ENCODE data around the gene CADPS.

Gene CADPS

DNA sequence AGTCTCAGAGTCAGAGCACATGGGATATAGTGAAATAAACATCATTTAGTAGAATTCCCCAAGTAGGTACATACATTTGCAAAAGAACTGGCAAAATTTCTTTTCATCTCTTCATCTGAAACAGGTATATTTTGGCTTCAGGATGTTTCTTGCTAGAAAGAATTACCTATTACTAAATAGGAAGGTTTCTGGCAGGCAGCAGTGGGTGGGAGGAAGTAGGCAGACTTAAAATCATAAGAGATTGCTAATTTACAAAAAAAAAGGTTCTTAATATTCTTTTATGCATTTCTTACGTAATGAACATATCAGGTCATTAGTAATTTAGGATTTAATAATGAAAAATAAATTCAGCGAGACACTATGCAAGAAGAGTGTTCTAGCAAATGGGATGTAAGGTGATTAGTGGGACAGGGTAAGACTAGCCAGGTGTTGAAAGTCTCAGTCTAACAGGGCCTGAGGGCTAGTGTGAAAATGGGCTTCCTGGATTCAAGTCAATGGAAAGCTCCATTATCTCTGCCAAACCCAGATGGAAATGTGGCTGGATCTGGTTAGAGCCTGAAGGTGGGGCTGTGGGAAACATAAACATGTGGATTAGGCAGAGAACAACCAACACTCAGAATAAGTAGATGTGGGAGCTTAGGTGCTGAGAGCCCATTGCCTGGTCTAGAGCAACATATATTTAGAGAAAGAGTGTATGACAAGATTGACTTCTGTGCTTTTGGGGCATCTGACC, 374.5 kb downstream of the CADPS start:
- no peak for DNase-seq

DNA sequence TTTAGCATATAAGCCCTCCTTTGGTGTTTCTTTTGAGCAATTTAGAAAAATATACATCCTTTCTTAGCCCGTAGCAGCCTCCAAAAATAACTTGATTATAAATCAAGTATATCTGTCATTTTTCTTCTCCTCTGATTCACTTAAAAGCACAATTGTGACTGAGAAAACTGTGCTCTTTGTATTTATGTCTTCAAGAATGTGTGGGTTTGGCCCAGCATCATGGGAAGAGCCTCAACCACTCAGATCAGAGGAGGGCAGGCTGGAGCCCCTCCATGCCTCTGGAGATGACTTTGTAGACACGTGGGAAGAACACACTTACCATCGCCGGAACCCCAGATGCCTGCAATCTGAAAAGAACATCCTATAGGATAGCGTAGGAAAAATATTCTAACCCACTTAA, 378.1 kb downstream of the CADPS start:
- DNase-seq: no peak

GRCh38 chr3:62496503-62496902, 378.7 kb downstream of the CADPS start:
- DNase-seq: no peak

DNA sequence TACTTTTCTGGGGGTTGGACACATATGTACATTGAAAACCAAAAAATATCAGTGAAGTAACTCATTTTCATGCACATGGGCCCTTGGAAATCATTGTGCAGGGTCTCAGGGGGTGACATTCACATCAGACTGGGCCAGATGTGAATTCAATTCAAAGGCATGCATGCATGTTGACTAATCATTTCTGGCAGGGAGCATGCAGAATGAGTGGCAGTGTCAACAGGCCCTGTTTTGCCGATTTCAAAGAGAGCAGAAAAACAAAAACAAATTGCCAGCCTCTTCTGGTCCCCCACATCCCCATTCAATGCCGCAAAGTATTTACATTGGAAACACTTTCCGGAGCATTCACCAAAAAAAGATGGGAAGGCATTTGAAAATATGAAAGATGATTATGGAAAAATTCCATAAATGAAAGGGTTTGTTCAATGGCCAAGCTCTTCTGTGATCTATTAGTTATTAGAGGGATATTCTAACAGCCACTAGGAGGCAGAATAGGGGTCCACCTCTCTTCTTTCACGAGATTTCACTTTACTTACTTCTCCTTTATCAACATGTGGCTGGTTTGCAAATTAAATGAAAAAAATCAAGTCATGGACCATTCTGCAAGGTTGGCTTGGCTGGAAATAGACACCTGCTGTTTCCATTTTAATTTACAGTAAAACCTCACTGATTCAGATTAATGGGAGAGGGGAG, 382.0 kb downstream of the CADPS start:
- DNase-seq: no peak

GRCh38 chr3:62482961-62483360, 392.3 kb downstream of the CADPS start:
- no peak for DNase-seq

GRCh38 chr3:62481962-62482361, 393.3 kb downstream of the CADPS start:
- no peak for DNase-seq

DNA sequence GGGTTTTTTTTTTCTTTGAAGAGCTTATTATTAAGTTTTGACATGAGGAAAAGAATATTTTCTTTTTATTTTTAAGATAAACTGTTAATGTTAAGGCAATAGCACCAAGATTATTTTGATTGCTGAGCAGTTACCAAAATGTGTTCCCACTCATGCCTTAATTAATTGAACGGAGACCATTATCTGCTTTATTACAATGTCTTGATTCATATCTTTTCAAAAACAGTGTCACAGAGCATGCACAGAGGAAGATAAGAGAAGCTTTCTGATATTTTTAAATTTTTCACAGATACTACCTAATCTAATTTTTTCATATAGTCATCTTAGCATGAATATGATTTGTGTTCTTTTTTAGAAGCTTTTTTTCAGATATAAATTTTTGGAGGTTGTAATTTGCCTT, 395.2 kb downstream of the CADPS start:
- DNase-seq: no peak

DNA sequence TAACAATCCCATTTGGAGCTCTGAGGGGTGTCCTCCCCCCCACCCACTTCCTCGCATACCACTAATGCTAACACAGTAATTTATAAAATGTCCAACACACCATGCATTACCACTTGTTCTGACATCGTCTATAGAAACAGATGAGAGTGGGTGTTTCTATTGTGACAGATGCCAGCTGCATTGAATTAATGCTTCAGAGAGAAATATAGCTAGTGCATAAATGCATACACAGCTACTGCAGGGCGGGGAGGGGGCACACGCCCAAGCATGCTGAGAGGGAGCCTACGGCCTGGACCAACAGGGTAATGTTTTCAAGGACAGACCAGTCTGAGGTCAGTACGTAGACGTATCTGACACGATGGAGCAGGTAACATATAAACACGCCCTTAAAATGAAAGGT, 395.9 kb downstream of the CADPS start:
- no peak for DNase-seq

GRCh38 chr3:62475306-62475705, 399.9 kb downstream of the CADPS start:
- DNase-seq: no peak

DNA sequence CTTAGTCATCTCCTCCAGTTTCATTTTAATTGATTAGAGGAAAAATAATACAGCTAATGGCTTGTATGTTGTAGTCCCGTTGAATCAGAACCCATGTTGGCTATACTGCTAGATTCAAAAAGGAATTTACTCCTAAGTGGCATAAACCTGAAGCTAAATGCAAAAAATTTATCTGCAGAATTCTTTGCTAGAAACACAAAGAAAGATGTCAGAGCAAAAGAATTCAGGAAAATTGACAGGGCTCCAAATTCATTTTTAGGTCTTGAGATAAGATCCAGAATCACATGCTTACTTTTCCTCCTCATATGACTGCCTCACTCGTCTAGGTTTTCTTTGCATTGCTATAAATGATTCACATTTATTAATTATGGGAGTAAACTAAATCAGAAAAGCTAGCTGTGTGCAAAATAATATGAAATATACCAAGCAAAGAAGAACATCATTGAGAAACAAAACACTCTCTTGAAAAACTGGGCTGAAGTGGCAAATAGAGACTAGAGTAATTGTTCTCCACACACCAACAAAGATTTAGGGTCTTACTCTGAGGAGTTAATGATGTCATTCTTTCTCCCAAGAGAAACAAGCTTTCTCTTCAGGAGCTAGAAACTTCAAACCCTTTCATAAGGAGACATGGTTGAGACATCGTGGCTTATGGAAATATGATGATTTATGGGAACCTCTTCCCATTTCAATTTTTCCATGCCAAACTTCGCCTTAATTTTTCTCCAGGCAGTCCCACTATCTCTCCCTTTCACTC, 407.1 kb downstream of the CADPS start:
- DNase-seq: peak; percentile 40

DNA sequence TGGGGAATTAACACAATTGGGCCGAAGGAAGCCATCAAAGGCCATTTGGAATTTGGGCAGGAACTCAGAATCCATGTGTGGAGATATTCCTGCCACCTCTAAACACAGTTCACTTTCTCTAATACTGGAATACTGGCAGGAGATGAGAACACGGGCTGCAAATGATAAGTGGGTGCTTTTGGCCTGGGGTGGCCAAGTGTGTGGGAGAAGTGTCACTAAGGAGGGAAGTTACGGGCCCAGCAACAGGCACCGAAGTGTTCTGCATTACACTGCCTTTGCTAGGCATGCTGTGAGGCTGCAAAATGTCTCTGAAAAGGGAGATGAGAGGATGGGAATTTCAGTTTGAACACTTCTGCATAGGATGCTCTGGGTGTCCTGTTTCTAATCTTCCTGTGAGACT, 412.4 kb downstream of the CADPS start:
- DNase-seq: no peak

- DNase-seq: peak; percentile 35
These were observed 413.0 kb downstream of the CADPS start for GRCh38 chr3:62462104-62462762.

DNA sequence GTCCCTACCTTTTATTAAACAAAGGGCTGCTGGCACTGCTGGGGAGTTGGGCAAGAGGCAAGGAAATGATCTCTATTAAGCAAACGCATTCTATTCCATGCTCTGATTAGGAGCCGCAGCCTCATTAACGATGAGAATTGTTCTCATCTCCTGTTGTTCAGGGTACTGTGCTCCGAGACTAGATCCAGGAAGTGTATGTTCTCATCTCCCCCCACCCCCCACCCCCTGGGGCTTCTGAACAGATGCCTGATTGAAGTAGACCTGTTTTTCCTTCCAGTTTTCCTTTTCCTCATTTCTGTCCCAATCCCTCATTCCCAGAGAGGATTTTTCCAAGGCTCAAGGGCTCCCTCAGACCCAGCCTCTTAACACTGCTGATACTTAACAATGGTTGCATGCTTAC, 420.3 kb downstream of the CADPS start:
- no peak for DNase-seq

GRCh38 chr3:62453448-62453847, 421.8 kb downstream of the CADPS start:
- DNase-seq: no peak

- no peak for DNase-seq
These were observed 423.9 kb downstream of the CADPS start for GRCh38 chr3:62451211-62451887.

- no peak for DNase-seq
These were observed 428.8 kb downstream of the CADPS start for GRCh38 chr3:62446337-62446940.

- peak; percentile 31 for DNase-seq
These were observed 429.9 kb downstream of the CADPS start for GRCh38 chr3:62445275-62445674.

GRCh38 chr3:62439978-62440377, 435.2 kb downstream of the CADPS start:
- DNase-seq: no peak

DNA sequence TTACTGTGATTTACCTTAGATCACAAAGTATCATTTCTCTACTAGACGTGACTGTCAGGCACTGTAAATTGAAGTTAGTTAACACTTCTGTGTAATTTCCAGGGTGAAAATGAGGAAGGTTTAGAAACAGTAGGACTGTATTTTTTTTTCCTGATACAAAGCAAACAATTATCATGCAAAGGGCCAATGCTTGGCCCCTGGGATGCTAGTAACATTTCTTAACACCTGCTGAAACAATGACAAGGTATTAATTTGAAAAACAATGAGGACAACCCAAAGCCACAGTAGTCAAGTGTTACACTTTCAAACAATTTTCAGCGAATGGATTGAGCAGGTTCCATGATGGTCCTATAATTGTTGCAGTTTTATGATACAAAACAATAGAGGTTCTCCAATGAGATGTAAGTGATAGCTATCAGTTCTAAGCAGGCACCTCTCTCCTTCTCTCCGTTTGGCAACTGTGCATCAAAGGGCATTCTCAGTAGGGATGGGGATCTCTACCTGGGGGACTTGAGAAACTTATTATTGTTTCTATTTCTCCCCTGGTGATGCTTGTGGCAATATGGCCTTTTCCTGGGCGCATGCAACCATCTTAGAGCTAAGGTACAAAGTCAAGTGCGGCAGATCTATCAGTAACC, 435.9 kb downstream of the CADPS start:
- DNase-seq: no peak

GRCh38 chr3:62436785-62437184, 438.4 kb downstream of the CADPS start:
- DNase-seq: peak; percentile 24

- DNase-seq: no peak
These were observed 441.8 kb downstream of the CADPS start for GRCh38 chr3:62433396-62433795.

- DNase-seq: no peak
These were observed 454.0 kb downstream of the CADPS start for GRCh38 chr3:62421207-62421606.
